HG03108 (cell line): ENCODE results near the gene FGFR3.

Experiments
- ATAC-seq: cut with Tn5 transposase; IDR thresholded peaks from one replicate; pipeline ENCODE4 v1.9.1; 2021; ENCODE audit warnings: moderate library complexity; ENCODE audit not compliant: unreplicated experiment

FGFR3 gene

DNA sequence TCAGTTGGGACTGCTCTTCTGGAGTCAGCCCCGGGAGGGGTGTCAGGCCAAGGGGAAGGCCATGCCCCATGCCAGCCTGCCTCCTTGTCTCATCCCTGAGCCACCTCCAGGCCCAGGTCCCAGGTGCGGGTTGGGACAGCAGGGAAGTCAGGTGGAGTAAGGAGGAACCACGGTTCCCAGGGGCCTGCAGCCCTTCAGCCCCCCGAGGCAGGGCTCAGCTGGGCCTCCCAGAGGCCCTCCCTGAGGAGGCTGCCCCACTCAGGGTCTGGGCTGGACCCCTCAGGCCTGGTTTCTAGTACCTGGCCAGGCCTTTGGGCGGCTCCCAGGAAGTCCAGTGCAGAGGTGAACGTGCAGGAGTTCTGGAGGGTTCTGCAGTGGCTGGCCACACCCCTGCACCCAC is 23.4 kb upstream of the FGFR3 start:
- ATAC-seq: no peak

- no peak for ATAC-seq
Measured at GRCh38 chr4:1770245-1770644, 22.8 kb upstream of the FGFR3 start.

DNA sequence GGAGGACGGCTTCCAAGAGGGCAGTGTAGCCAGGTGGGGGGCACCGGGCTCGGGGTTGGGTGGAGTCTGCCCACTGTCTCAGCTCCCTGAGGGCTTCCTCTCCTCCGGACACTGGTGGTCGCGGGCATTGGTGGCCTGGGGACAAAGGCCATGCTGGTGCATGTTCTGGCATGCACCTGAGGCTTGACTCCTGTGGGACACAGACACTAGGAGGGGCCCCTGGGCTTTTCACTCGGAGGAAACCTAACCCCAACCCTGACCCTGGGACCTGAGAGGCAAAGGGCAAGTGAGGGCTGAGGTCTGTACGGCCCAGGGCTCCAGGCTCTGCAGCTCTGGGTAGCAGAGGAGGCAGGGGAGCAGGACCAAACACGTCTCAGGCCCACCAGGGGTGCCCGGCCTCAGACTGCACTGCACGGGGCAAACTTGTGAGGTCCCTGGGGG is 22.3 kb upstream of the FGFR3 start:
- no peak for ATAC-seq

GRCh38 chr4:1771555-1772305 is 21.4 kb upstream of the FGFR3 start:
- ATAC-seq: no peak

DNA sequence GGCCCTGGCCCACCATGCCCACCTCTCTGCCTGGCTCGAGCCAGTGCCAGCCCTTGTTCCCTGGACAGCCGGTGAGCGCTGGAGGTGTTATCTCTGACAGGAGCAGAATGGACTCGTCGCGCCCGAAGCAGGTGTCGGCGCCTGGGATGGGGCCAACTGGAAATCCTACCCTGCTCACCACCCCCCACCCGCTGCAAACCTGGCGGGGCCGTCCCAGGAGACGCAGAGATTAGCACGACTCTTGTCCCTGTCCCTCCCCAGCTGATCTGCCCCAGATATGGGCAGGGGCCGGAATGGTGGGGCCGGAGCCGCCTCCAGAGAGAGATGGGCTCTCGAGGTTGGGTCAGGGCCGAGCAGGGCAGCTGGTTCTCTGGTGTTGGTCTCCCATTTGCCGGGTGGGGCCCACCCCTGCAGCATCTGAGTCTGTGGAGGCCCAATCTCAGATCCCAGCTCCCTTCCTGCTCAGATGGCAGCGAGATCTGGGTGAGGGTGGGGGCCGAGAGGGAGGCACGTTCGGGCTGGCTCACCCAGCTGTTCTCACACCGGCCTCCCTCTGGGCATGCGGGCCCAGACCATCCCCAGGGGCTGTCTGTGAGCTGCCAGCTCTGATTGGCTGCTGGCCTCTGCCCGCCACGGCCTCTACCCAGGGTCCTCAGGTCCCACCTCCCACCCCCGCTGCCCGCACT is 20.1 kb upstream of the FGFR3 start:
- no peak for ATAC-seq

GRCh38 chr4:1773754-1774153 is 19.3 kb upstream of the FGFR3 start:
- ATAC-seq: no peak

- no peak for ATAC-seq
Measured at GRCh38 chr4:1775731-1776500, 17.2 kb upstream of the FGFR3 start.

DNA sequence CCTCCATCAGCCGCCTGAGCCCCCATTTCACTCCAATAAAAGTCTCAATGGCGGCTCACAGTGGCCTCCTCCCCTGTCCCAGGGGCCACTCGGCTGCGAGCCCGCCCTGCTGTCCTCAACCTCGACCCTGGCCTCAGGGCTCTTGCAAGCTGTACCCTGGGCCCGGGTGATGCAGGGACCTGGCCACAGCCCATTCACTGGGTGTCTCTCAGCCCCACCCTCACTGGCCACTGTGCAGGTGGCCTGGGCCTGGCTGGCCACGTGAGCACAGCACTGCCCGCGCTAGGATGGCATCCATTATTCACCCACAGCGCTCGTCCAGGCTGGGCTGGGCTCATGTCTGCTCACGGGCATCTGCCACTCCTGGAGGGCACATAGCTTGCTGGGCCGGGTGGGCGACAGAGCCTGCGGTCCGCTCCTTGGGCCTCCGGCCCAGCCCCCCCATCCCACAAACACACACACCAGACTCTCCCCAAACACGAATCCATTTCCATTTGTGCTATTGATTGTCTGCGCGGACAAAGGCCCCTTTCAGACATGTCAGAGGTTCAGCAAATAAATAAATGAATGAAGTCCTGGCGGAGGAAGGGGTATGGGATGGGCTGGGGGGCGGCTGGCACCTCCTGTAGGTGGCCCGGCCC is 16.5 kb upstream of the FGFR3 start:
- no peak for ATAC-seq

DNA sequence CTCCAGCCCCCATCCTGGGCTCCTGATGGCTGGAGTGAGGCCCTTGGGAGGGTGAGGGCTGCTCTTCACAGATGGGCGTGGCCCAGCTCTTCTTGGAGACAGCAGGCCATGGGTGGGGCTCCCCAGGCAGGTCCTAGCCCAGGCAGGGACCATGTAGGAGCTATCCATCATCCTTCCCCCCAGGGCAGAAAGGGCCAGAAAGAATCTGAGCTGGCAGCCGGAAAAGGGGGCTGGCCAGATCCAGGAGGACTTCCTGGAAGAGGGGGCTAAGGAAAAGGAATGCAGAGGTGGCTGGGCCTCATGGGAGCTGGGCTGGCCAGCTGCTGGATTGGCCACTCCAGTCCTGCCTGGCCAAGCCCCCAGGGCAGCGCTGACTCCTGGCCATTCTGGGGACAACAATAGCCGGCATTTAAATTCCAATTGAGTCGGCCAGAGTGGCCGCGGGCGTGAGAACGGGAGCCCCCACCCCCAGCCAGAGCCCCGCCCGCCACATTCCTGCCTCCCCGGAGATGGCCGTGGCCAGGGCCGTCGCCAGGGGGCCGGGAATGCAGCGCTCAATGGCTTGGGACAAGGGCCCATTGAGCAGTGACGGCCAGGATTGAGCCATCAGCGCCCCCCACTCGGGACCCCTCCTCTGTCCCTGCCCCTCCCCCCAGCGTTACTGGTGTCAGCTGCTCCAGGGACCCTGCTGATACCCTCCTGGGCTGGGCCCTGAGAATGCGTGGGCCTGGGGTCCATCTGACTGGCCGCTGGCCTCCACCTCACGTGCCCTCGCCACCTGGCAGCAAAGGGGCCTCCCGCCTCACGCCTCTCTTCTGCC is 15.1 kb upstream of the FGFR3 start:
- no peak for ATAC-seq

GRCh38 chr4:1778642-1779392 is 14.3 kb upstream of the FGFR3 start:
- no peak for ATAC-seq

DNA sequence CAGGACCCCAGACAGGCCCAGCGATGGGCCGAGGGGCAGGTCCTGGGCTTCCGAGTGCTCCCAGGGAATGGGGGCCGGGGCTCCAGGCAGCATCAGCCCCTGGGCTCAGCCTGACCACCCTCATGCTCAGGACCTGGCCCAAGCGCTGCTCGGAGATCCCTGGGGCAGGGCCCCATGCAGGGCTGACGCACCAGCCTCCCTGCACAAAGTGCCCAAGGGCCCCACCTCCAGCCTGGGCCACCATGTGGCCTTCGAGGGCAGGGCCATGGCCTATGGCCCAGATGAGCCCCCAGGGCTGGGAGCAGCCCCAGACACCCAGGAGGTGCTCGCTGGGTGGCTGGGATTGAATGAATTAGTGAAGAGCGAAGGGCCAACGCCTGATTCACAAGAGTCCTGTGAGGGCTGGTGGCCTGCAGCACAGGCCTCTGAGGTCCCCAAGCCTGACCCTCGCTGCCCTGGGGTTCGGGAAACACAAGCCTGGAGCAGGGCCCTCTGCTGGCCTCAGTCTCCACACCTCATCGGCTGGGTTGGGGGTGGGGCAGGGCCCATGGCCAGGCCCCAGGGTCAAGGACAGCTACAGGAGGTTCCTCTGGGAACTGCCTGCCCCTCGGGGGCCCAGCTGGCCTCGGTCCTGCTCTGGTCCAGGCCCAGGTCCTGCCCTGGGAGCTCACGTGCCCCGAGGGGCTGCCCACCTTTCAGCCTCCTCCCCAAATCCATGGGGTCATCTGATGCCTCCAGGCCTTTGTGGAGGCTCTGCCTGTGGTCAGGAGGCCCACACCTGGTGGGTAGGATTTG is 13.3 kb upstream of the FGFR3 start:
- no peak for ATAC-seq

DNA sequence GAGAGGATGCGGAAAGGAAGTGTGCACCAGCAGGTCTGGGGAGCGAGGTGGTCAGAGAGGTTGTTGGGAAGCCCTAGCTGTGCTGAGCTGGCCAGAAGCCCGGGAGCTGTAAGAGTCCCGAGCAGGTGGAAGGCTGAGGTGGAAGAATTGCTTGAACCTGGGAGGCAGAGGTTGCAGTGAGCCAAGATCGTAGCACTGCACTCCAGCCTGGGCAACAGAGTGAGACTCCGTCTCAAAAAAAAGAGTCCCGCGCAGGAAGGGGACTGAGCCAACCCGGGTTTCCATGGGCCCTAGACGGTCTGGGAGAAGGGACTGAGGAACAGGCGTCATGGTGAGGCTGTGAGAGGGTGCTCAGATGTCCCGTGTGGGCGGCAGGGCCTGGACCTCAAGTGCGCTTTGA is 12.7 kb upstream of the FGFR3 start:
- no peak for ATAC-seq

DNA sequence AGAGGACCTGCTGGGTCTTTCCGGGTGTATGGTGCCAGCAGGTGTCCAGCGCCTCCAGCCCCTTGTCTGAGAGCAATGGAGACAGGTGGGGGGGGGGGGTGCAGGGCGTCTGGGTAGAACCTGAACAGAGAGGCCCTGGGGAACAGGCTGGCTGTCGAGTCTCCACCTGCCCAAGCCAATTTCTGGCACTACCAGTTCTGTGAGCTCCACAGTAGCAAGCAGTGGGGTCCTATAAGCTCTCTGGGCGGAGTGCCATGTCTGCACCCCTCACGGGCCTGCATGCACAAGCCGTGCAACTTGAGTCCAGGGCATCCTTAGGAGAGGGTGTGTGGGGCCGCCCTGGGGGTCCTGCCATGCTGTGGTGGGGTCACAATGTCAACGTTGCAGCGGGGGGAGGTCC is 10.1 kb upstream of the FGFR3 start:
- ATAC-seq: no peak

DNA sequence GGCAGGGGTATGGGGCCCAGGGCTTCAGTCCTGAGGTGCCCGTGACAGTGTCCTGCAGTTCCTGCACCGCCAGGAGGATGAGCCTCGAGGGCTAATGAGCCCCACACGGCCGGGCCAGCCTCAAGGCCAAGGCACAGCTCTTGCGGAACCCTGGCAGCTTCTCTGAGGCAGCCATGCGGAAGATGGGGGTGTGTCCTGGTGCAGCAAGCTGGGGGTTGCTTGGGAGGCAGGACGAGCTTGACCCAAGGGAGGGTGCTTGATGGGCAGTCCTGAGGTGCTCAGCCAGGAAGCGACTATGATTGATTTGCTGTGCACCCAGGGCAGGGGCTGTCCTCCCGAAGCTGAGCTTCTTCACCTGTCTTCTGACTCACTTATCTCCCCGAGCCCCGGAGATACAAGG is 9.1 kb upstream of the FGFR3 start:
- ATAC-seq: no peak

DNA sequence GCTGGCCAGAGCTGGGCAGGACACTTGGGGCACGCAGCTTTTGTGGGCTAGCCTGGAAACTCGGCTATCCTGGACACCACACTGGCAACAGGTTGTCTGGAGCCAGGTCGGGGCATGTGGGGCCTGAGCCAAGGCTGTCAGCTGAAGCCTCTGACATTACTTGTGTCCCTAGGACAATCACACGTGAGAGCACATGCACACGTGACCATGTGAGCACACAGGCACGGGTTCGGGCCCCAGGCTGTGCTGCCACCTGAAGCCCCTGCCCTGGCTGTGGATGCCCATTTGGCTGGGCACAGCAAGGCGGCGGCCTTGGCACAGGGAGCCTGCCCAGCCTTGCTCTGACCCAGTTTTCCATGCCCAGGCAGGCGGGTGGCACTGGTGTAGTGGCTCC is 8.7 kb upstream of the FGFR3 start:
- ATAC-seq: no peak

GRCh38 chr4:1784789-1785591 is 8.1 kb upstream of the FGFR3 start:
- no peak for ATAC-seq

DNA sequence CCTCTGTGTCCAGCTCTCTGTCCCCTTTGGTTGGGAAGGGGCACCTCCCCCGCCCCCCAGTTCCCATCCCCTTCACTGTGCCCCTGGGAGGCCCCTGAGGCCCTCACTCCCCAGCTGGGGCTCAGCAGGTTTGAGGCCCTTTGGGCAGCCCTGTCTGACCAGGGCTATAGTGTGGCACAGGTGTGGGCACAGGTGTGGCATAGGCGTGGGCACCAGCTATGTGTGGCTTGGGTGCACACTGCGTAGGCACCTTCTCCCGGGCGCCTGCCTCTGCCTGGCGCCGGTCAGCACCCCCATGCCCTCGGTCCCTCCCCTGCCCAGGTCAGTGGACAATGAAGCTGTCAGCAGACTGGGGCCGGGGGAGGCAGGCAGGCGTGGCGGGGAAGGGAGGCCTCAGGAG is 7.5 kb upstream of the FGFR3 start:
- ATAC-seq: no peak
